Inferior parietal cortex (tissue), 1 donor: ENCODE results near the gene MYLK4.

Experiments used
- DNase-seq: peaks from one replicate; pipeline ENCODE4 v3.0.0-alpha.2; 2016; ENCODE audit errors: extremely low spot score

Gene MYLK4

GRCh38 chr6:2663123-2663522 is 87.6 kb downstream of the MYLK4 start:
- DNase-seq: no peak

GRCh38 chr6:2661651-2662050 is 89.1 kb downstream of the MYLK4 start:
- no peak for DNase-seq

GRCh38 chr6:2659882-2660281 is 90.8 kb downstream of the MYLK4 start:
- DNase-seq: no peak

GRCh38 chr6:2659381-2659780 is 91.3 kb downstream of the MYLK4 start:
- no peak for DNase-seq

GRCh38 chr6:2658788-2659187 is 91.9 kb downstream of the MYLK4 start:
- no peak for DNase-seq

- no peak for DNase-seq
These were observed 94.2 kb downstream of the MYLK4 start for GRCh38 chr6:2656460-2657079.

- no peak for DNase-seq
These were observed 94.8 kb downstream of the MYLK4 start for GRCh38 chr6:2655844-2656433.

GRCh38 chr6:2653369-2654032 is 97.2 kb downstream of the MYLK4 start:
- no peak for DNase-seq

GRCh38 chr6:2652611-2653010 is 98.1 kb downstream of the MYLK4 start:
- no peak for DNase-seq

- no peak for DNase-seq
These were observed 98.8 kb downstream of the MYLK4 start for GRCh38 chr6:2651961-2652360.

- no peak for DNase-seq
These were observed 99.2 kb downstream of the MYLK4 start for GRCh38 chr6:2651536-2651935.

- no peak for DNase-seq
These were observed 104.4 kb downstream of the MYLK4 start for GRCh38 chr6:2646346-2646745.

GRCh38 chr6:2643935-2644539 is 106.7 kb downstream of the MYLK4 start:
- DNase-seq: no peak

GRCh38 chr6:2643130-2643529 is 107.6 kb downstream of the MYLK4 start:
- DNase-seq: no peak

GRCh38 chr6:2641044-2641725 is 109.5 kb downstream of the MYLK4 start:
- DNase-seq: no peak

- DNase-seq: no peak
These were observed 110.2 kb downstream of the MYLK4 start for GRCh38 chr6:2640551-2640950.

GRCh38 chr6:2639896-2640295 is 110.8 kb downstream of the MYLK4 start:
- DNase-seq: no peak

- DNase-seq: no peak
These were observed 111.6 kb downstream of the MYLK4 start for GRCh38 chr6:2639167-2639566.

- no peak for DNase-seq
These were observed 114.0 kb downstream of the MYLK4 start for GRCh38 chr6:2636672-2637071.

GRCh38 chr6:2635911-2636310 is 114.8 kb downstream of the MYLK4 start:
- DNase-seq: no peak

- DNase-seq: peak; percentile 80
These were observed 116.4 kb downstream of the MYLK4 start for GRCh38 chr6:2634139-2634964.
